Measurements from ENCODE around the gene GPHN. TPM values are rescaled to one million over a fixed set of nuclear protein-coding genes. Genes with fewer than 3 reads are reported as not detected.
"Not testable (repeated sequence)": the region's sequence is repeated elsewhere in the genome, so short reads cannot be mapped to it uniquely, and the experiment has no call there.

GPHN gene
- total RNA-seq, 2 experiments from 2014 or later: 30.7 to 35.8 TPM

- no peak for DNase-seq
- Mint-ChIP-seq H3K4me3 (no peak overlapping the region), H3K27ac (no peak overlapping the region), H3K4me1 (peaks cover 7% of the 10 kb centered on the region), H3K9me3 (no peaks in the 10 kb centered on the region), H3K27me3 (no peaks in the 10 kb centered on the region), H3K36me3 (peaks cover 7% of the 10 kb centered on the region)
Measured at GRCh38 chr14:66999978-67000377, 492.0 kb downstream of the GPHN start.

- peaks cover under 1% of the 10 kb centered on the region for H3K4me1 Mint-ChIP-seq
- no peak overlapping the region for H3K27ac Mint-ChIP-seq
- H3K9me3 Mint-ChIP-seq: no peaks in the 10 kb centered on the region
- no peak for DNase-seq
- H3K36me3 Mint-ChIP-seq: peaks cover 9% of the 10 kb centered on the region
- no peaks in the 10 kb centered on the region for H3K27me3 Mint-ChIP-seq
- H3K4me3 Mint-ChIP-seq: no peak overlapping the region
Measured at GRCh38 chr14:67002994-67003753, 495.2 kb downstream of the GPHN start.

- no peaks in the 10 kb centered on the region for H3K27me3 Mint-ChIP-seq
- no peak overlapping the region for H3K27ac Mint-ChIP-seq
- peaks cover 9% of the 10 kb centered on the region for H3K36me3 Mint-ChIP-seq
- H3K4me3 Mint-ChIP-seq: no peak overlapping the region
- H3K4me1 Mint-ChIP-seq: no peaks in the 10 kb centered on the region
- no peak for DNase-seq
- no peaks in the 10 kb centered on the region for H3K9me3 Mint-ChIP-seq
Measured at GRCh38 chr14:67004521-67004920, 496.6 kb downstream of the GPHN start.

GRCh38 chr14:67010602-67011001 is 502.7 kb downstream of the GPHN start:
- Mint-ChIP-seq H3K27me3 (no peaks in the 10 kb centered on the region), H3K36me3 (peaks cover 9% of the 10 kb centered on the region), H3K4me3 (no peak overlapping the region), H3K27ac (no peak overlapping the region), H3K4me1 (no peaks in the 10 kb centered on the region), H3K9me3 (no peaks in the 10 kb centered on the region)
- no peak for DNase-seq

GRCh38 chr14:67016856-67017255 is 508.9 kb downstream of the GPHN start:
- no peaks in the 10 kb centered on the region for H3K27me3 Mint-ChIP-seq
- H3K27ac Mint-ChIP-seq: no peak overlapping the region
- no peaks in the 10 kb centered on the region for H3K9me3 Mint-ChIP-seq
- peaks cover 2% of the 10 kb centered on the region for H3K36me3 Mint-ChIP-seq
- H3K4me1 Mint-ChIP-seq: peaks cover 6% of the 10 kb centered on the region
- no peak overlapping the region for H3K4me3 Mint-ChIP-seq
- no peak for DNase-seq

GRCh38 chr14:67018720-67019119 is 510.8 kb downstream of the GPHN start:
- H3K9me3 Mint-ChIP-seq: no peaks in the 10 kb centered on the region
- H3K36me3 Mint-ChIP-seq: peaks cover 5% of the 10 kb centered on the region
- DNase-seq: no peak
- H3K27me3 Mint-ChIP-seq: no peaks in the 10 kb centered on the region
- peaks cover 6% of the 10 kb centered on the region for H3K4me1 Mint-ChIP-seq
- no peak overlapping the region for H3K4me3 Mint-ChIP-seq
- H3K27ac Mint-ChIP-seq: no peak overlapping the region

- peaks cover 6% of the 10 kb centered on the region for H3K4me1 Mint-ChIP-seq
- H3K27ac Mint-ChIP-seq: no peak overlapping the region
- no peak for DNase-seq
- no peak overlapping the region for H3K4me3 Mint-ChIP-seq
- H3K9me3 Mint-ChIP-seq: peaks cover 3% of the 10 kb centered on the region
- H3K36me3 Mint-ChIP-seq: peaks cover 11% of the 10 kb centered on the region
- H3K27me3 Mint-ChIP-seq: no peaks in the 10 kb centered on the region
Measured at GRCh38 chr14:67019796-67020195, 511.8 kb downstream of the GPHN start.

- H3K9me3 Mint-ChIP-seq: peaks cover 17% of the 10 kb centered on the region
- H3K36me3 Mint-ChIP-seq: peaks cover 35% of the 10 kb centered on the region
- H3K27me3 Mint-ChIP-seq: no peaks in the 10 kb centered on the region
- H3K4me3 Mint-ChIP-seq: no peak overlapping the region
- H3K4me1 Mint-ChIP-seq: no peaks in the 10 kb centered on the region
- H3K27ac Mint-ChIP-seq: no peak overlapping the region
- DNase-seq: no peak
Measured at GRCh38 chr14:67031920-67032774, 524.2 kb downstream of the GPHN start.

GRCh38 chr14:67045440-67045839 is 537.5 kb downstream of the GPHN start:
- Mint-ChIP-seq H3K4me3 (no peak overlapping the region), H3K9me3 (peaks cover 4% of the 10 kb centered on the region), H3K36me3 (peaks cover 30% of the 10 kb centered on the region), H3K27ac (no peak overlapping the region), H3K4me1 (no peaks in the 10 kb centered on the region), H3K27me3 (no peaks in the 10 kb centered on the region)
- no peak for DNase-seq

- Mint-ChIP-seq H3K36me3 (peaks cover 25% of the 10 kb centered on the region), H3K4me1 (no peaks in the 10 kb centered on the region), H3K4me3 (no peak overlapping the region), H3K27ac (no peak overlapping the region), H3K9me3 (peaks cover 26% of the 10 kb centered on the region), H3K27me3 (no peaks in the 10 kb centered on the region)
- DNase-seq: no peak
Measured at GRCh38 chr14:67050896-67051295, 542.9 kb downstream of the GPHN start.

- H3K9me3 Mint-ChIP-seq: peaks cover 18% of the 10 kb centered on the region
- no peaks in the 10 kb centered on the region for H3K27me3 Mint-ChIP-seq
Measured at GRCh38 chr14:67056684-67057083, 548.7 kb downstream of the GPHN start.

GRCh38 chr14:67059596-67059995 is 551.6 kb downstream of the GPHN start:
- H3K36me3 Mint-ChIP-seq: peaks cover 38% of the 10 kb centered on the region
- H3K27me3 Mint-ChIP-seq: no peaks in the 10 kb centered on the region
- no peak overlapping the region for H3K4me3 Mint-ChIP-seq
- H3K9me3 Mint-ChIP-seq: peaks cover 4% of the 10 kb centered on the region
- DNase-seq: no peak
- no peak overlapping the region for H3K27ac Mint-ChIP-seq
- no peaks in the 10 kb centered on the region for H3K4me1 Mint-ChIP-seq

More at GRCh38 chr14:67056684-67057083, 548.7 kb downstream of the GPHN start:
- H3K4me3 Mint-ChIP-seq: no peak overlapping the region
- peaks cover 20% of the 10 kb centered on the region for H3K36me3 Mint-ChIP-seq
- no peak for DNase-seq
- no peaks in the 10 kb centered on the region for H3K4me1 Mint-ChIP-seq
- H3K27ac Mint-ChIP-seq: no peak overlapping the region

- Mint-ChIP-seq H3K36me3 (peaks cover 45% of the 10 kb centered on the region), H3K4me3 (no peak overlapping the region)
- no peak for DNase-seq
Measured at GRCh38 chr14:67060546-67060945, 552.6 kb downstream of the GPHN start.

GRCh38 chr14:67067070-67067814 is 559.3 kb downstream of the GPHN start:
- peaks cover 14% of the 10 kb centered on the region for H3K9me3 Mint-ChIP-seq
- not testable (repeated sequence) for H3K4me3 Mint-ChIP-seq, H3K4me1 Mint-ChIP-seq, DNase-seq, H3K27me3 Mint-ChIP-seq, H3K27ac Mint-ChIP-seq
- H3K36me3 Mint-ChIP-seq: peaks cover 60% of the 10 kb centered on the region

More at GRCh38 chr14:67060546-67060945, 552.6 kb downstream of the GPHN start:
- Mint-ChIP-seq H3K27ac (no peak overlapping the region), H3K27me3 (no peaks in the 10 kb centered on the region), H3K9me3 (peaks cover 4% of the 10 kb centered on the region), H3K4me1 (no peaks in the 10 kb centered on the region)

- Mint-ChIP-seq H3K4me1 (peaks cover 1% of the 10 kb centered on the region), H3K27me3 (no peaks in the 10 kb centered on the region), H3K9me3 (peaks cover 14% of the 10 kb centered on the region), H3K27ac (no peak overlapping the region), H3K36me3 (peaks cover 53% of the 10 kb centered on the region), H3K4me3 (no peak overlapping the region)
- no peak for DNase-seq
Measured at GRCh38 chr14:67068251-67068650, 560.3 kb downstream of the GPHN start.

All from activated naive CD8-positive, alpha-beta T cell treated with anti-CD3 and anti-CD28 coated beads for 36 hours (primary cell).